Stimulated activated CD4-positive, alpha-beta T cell treated with anti-CD3 and anti-CD28 coated beads, Interleukin-12 subunit alpha, Interleukin-12 subunit beta, amount 100 ng/mL, for 48 hours (primary cell): Measurements from ENCODE around the gene FASTK.

Source experiments
- DNase-seq, 3 donors: peaks; one replicate each; pipeline ENCODE4 v3.0.0-alpha.2; 2020; ENCODE audit warnings: low read depth in 2 of 3, low spot score in 1 of 3

FASTK gene

DNA sequence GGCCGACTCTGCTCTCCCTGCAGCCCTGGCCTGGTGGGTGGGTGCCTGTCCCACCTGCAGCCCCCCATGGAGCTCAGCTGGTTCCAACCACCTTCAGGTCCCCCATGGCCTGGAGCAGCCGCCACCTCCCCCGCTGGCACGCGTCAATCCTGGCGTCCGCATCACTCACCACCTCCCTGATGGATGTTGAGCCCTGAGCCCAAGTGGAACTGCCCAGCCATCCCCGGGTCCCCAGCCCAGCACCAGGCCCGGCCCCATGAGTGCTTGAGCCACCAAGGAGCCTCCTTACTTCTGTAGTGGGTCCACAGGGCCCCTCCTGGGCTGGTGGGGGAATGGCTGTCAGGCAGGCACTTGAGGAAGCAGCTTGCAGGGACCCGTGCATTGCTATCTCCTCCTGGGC is 20.3 kb upstream of the FASTK start:
- DNase-seq = no peak

DNA sequence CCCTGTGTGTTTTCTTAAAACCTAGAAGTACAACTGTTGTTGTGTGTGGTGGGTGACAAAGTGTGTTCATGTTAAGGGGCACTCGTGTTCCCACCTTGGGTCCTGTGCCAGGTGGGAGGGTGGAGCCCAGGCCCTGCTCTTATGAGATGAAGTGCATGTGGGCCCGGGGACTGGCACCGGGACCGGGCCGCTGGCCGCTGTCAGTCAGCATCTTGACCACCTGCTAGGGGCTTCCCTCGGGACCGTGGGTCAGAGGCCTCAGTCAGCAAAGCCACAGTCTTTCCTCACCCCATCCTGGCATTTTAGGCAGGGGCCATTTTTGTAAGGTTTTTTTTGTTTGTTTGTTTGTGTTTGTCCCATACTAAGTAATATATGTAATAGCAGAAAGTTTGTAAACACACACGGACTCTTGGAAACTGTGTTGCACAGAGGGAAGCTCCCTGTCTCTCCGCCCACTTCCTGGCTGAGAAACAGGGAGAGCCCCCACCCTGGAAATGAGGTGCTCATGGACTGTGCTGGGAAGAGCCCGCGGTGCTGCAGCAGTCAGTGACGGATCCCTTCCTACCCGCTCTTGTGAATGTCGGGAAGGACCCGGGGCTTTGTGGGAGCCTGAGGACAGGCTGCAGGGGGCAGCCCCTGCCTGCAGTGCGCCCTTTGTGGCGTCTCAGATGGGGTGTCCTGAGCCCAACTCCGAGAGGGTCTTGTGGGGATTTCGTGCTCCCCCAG is 19.0 kb upstream of the FASTK start:
- no peak for DNase-seq

DNA sequence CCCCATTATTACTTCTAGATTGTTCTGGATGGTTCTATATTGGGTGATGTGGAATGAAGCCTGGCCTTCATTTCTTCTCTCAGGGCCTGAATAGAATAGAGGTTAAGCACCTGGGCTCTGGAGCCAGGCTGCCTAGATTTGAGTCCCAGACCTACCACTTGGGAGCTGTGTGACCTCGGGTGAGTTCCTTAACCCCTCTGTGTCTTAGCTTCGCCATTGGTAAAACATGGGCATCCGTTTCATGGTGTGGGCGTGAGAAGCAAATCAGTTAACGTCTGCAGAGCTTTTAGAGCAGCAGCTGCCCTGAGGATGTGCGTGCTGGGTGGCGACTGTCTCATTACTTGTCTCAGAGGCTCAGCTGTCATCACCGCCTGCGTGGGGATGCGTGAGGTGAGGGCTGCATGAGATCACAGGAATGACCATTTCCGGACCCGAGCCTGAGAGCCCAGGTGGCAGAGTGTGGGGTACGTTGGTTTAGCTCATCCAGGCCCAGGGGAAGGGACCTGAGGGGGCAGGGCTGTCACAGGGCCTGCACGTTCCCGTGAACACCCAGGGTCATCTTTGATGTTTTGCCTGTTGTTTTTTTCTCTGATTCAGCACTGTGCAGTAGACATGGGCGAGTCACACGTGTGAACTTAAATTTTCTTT is 15.3 kb upstream of the FASTK start:
- DNase-seq = no peak

DNA sequence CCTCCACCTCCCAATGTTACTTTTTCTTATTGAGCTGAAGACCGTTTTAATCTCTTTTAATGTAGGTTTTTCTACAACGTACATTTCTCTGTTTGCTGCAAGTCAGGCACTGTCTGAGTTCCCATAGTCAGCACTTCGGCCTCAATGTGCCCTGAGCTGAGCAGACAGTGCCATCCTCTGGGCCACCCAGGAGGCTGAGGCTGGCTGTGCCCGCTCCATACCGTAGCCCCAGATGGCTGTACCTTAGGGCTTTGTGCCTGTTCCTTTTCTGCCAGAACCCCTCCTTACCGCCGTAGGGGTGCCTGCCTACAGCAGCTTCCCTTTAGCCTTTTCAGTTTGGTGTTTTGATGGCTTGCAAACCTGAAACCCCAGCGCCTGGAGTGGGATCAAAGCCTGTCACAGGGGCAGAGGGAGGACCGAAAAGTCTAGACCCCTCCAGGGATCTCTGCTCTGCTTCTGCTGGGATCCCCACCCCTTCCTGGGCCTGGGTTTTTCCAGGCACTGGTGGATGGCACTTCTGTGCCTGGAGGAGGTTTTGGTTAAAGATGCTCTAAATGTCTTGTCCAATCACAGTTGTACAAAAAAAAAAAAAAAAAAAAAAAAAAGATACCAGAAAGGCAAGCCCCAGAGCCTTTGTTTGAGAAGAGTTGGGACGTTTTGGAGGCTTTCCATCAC is 14.7 kb upstream of the FASTK start:
- DNase-seq = no peak

DNA sequence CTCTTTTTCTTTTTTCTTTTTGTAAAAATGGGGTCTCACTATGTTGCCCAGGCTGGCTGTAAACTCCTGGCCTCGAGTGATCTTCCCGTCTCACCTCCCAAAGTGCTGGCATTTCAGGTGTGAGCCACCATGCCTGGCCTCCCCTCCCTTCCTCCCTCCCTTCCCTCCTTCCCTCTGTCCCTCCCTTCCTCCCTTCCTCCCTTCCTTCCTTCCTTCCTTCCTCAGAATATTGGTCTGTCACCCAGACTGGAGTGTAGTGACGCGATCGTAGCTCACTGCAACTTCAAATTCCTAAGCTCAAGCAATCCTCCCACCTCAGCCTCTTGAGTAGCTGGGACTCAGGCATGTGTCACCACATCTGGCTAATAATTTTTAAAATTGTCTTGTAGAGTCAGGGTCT is 14.1 kb upstream of the FASTK start:
- no peak for DNase-seq

DNA sequence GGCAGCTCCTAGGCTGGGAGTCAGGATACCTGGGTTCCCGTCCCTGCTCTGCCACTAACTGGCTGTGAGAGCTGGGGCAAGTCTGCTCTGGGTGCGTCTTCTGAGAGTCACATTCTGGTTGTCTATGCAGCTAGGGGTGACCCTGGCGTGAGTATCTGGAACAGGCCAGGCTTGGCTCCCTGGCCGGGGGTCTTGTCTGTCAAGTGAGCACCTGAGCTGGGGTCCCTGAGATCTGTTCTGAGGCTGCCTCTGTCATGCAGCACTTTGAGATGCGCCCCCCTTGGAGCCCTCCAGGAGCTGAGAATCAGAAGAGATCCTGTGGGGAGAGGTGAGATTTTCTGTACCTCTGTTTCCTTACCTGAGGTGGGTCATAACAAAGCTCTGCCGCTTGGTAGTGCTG is 13.1 kb upstream of the FASTK start:
- no peak for DNase-seq

DNA sequence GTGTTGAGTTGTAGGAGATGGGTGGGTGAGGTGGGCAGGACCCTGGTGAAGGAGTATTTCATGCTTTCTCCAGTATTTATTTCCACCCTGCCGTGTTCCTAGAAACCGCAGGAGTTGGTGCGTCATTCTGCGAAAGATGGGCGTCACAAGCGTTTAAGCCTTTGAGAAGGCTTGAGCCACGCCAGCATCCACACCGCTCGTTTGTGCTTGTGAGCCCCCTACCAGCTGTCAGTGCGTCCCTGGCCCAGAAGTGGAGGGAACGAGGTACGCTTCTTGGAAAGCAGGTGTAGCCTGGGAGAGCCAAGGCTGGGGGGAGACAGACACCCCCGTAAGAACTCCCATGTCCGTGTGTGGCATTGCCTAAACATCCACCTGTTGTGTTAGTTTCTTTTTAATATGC is 11.4 kb upstream of the FASTK start:
- no peak for DNase-seq

DNA sequence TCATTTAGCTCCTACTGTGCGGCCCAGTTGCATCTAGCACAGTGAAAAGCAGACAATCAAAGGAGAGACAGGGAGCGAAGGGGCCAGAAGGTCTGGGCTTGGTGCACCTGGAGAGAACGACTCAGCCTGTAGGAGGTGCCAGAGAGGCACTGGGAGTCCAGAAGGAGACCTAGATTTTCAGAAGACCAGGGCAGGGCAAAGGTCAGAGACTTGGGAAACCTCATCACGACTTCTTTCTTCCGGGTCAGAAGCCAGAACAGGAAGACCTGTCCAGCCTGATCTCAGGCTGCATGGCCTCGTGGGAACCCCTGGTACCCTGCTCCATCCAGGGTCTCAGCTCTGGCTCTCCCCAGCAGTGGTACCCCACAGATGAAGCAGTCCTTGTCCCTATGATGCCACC is 10.8 kb upstream of the FASTK start:
- DNase-seq = no peak

DNA sequence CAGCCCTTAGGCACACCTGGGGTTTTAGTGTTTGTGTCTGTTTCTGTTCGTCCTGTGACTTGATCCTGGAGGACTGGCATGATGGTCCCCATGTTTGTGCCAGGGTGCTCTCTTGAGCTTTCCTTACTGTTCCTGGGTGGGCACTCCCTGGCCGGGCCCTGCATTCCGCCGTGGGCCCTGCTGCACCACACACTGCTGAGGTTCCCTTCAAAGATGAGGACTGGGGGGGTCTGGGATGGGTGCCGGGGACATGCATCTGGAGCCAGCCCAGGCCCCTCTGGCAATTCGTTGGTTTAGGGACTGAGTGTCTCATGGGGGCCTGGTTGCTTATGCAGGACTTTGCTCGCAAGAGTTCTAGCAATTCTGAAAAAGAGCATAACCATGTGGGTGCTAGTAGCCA is 10.4 kb upstream of the FASTK start:
- DNase-seq = no peak

DNA sequence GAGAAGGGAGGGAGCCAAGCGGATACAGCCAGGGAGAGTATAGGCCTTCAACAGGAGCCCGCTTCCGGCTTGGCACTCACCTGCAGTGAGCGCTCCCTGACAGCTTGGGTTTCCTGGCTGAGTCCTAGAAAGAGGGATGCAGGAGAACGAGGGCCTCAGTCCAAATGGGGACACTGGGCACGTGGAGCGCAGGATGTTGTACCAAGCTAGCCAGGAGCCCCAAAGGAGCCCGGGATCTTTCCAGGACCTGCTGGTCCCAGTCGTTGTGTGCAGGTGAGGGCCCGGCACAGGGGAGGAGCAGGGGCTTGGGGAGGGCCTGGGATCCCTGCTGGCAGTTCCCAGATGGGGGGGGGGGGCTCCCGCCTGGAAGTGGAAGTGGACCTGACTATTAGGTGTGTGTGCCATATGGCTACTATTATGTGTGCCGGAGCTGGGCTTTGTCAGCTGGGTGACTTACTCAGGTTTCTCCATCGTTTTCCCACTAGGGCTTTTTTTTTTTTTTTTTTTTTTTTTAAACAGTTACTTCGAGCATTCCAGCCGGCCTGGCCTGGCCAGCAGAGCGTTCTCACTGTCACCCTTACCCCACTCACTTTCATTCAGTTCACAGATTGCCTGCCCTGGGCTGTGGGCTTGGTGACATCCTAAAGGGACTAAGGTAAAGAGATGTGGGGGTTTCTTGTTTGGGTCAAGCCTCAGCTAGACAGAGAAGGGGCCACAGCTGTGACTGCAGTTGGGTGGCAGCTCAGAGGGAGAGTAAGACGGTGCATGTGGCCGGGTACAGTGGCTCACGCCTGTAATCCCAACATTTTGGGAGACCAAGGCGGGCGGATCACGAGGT is 9.5 kb upstream of the FASTK start:
- DNase-seq = no peak

DNA sequence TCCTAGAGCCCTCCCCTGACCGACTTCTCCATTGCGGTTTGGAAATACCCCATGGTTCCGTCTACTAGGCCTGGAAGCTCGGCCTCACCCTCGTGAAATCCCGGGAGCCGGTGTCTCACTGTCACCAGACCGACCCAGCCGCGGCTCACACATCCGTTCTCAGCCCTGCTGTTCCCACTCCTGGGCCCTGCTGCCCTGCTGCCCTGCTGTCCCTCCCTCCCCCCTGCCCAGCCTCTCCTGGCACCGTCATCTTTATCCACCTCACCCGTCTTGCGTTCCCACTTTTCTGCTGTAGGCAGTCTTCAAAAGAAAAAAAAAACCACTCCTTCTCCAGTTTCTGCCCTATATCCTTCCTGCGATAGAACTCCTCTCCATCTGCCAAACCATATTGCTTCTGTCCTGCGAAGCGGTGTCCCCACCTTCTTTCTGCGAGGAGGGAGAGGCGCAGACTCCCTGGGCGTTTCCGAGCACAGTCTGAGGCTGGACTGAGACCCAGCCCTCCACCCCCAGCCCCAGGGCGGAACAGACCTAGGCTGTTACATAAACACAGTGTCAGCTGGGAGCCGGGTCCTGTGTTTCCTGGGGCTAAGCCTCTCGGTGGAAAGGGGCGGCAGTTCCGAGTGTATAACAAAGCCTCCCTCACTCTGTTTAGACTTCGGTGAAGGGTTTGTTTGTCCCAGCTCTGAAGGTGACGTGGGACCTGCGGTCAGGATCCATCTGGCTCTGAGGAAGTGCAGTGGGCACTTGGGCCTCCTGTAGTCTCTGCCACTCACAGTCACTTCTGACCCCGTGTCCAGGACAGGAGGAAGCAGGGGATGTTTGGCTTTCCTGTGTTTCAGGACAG is 8.5 kb upstream of the FASTK start:
- DNase-seq = no peak

DNA sequence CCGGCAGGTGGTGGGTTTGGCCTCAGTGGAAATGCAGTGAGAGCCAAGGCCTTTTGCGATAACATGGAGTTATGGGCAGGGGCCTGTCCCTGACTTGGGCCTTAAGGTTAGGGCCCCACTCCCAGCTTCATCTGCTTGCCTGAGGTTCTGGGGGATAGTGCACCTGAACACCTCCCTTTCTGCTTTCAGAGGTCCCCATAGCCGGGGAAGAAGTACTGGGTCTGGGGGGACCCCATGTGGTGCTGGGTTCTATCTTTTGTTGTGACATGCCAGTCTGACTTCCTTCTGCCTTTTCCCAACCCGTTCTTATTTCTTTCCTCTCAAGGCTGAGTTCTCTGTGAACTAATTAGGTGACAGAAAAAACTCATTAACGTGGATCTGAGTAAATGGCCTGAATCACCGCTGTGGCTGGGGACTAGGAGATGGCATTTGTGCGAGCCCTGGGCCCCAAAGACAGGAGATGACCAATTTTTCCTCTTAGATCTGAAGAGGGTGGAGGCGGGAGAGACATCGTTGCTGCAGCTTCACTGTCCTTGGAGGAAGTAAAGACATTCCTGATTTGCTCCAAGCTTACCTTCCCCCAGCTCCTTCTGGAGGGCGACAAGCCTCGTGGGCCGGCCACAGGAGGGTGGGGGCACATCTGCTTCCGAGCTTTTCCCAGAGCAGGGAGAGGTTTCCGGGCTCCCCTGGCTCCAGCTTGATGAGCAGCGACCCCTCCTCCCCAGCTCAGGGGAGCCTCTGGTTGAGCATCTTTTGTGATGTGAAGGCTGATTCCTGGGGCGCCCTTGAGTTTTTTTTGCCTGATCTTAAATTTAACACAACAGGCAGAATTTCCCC is 7.6 kb upstream of the FASTK start:
- no peak for DNase-seq

DNA sequence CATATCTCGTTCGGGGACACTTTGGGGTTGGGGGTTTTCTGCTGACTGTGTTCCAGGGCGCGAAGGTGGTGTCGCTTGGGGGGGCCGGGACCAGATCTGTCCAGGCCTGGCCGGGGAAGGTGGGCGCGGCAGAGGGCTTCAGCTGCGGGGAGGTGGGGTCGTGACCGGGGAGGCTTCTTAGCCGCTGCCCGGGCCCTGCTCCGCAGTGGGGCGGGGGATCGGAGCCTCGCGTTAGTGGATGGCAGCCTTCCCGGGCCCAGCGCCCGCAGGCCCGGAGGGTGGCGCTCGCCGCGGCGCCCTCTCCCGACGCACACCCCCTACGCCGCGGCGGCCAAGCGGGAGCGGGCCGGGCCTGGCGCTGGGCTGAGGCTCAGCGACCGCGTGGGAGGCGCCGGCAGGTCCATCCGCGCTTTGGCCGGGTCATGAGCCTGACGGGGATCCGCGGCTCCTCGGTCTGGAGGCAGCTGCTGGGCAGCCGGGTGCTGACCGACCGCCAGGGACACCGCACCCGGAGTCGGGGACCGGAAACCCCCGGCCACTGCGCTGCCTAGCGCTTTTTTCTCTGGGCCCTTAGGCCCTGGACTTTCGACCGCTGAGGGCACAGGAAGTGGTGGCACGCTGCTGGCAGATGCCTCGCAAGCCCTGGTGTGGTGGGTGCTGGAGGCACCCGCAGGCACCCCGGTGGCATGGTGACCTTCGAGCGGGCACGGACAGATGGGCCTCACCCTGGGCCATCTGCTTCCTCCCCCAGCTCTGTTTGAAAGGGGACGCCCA is 6.8 kb upstream of the FASTK start:
- DNase-seq = peak in 1 of 3 donors; percentile 30

DNA sequence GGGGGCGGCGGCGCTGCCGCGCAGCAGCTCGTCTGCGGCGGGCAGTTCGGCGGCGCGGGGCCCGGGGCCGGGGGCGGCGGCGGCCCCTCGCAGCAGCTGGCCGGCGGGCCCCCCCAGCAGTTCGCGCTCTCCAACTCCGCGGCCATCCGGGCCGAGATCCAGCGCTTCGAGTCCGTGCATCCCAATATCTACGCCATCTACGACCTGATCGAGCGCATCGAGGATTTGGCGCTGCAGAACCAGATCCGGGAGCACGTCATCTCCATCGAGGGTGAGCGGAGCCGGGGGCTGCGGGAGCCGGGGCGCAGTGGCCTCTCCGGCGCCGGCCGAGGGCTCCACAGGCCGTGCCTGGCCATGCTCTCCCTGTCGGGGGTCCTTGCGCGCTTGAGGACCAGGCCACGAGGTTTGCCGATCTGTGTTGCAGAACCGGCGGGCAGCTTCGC is 6.2 kb upstream of the FASTK start:
- DNase-seq = no peak

DNA sequence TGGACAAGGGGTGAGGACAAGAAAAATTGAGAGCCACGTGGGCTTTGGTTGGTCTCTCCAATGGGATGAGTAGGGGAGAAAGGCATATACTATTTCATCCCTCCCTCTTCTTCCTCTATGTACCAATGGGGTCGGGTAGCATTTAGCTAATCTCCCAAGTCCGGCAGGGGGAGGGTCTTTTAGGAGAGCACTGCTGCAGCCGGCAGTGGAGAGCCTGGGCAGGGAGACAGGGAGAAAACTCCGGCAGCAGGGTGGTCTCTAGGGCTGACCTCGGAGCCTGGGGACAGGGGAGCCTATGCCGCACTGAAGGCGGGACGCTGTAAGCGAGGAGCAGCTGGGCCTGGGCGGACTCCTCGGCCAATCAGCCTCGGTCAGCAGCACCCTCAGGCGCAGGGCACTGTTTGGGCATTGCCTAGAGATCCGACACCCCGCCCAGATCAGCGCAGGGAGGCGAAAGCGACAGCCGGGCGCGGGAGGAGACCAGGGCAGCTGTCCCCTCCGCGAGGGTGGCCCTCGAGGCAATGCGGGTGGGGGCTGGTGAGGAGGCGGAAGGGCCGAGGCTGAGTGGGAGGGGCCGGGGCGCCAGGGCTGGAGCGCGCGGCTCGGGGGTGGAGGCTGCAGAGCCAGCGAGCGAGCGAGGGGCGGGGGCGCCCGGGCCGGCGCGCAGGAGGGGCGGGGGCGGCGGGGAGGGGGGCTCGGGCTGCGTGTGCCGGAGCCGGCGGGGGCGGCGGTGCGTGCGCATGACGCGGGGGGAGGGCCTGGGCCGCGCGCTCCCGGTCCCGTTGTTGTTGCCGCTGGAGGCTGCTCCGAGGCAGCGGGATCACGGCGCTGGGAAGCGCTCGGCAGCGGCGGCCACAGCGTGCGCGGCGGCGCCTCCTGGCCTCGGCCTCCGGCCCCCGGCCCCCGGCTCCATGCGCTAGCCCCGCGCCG is 5.3 kb upstream of the FASTK start, which contains the start of gene AGAP3:
Gene AGAP3 (plus strand): TSS at position 785 of the 930 bp plus-strand sequence. CDS start 267 bp downstream, outside the sequence.
- DNase-seq = peak in 2 of 3 donors; percentile 26 to 45

DNA sequence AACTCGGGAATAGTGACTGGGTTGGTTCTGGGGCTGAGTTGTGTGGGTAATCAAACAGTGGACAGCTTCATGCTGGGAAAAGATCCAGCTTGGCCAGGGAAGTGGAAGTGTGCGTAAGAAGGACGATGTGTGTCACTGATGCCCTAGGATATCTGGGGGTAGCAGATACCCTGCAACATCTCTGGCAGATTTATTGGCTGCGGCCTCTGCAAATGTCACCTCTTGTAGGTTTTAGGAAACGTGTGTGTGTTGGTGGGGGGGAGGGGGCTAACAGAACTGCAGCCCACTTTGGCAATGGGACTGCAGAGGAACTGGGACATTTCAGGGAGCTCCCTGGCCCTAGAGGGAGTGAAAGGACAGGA is 4.7 kb upstream of the FASTK start:
- DNase-seq = no peak

DNA sequence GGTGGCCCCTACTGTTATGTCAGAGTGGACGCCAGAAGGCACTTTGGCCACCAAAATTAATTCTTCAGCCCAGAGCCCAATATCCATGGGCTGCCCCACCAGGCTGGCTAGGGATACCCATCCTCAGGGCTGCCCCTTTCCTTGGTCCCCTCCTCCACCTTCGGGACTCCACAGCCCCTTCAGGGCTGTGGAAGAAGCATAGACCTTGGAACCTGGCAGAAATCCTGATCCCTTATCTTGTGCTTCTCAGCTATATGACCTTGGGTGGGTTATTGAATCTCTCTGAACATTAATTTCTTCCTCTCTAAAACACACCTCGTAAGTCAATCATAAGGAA is 3.2 kb upstream of the FASTK start:
- no peak for DNase-seq
